Upper lobe of left lung (tissue), 6 donors: ENCODE data around the gene HSPB1. TPM values are rescaled to one million over a fixed set of nuclear protein-coding genes. Genes with fewer than 3 reads are reported as not detected.
A peak's percentile ranks its signal among the peaks of the same experiment; 100 is the strongest.

Source experiments
- ATAC-seq, 2 donors: fragments of 200-7000 bp; cut with Tn5 transposase; one replicate each; pipeline ENCODE4 v1.9.1; 2022; ENCODE audit warnings: mild to moderate bottlenecking in 2 of 2, moderate library complexity in 2 of 2; ENCODE audit not compliant: low FRiP score in 2 of 2
- DNase-seq, 2 donors: peaks; one replicate each; pipeline ENCODE4 v3.0.0-alpha.2; 2019 to 2020
- H3K27ac ChIP-seq, 4 donors: fragments of 200-600 bp; sonication (generic); one replicate each; pipeline ENCODE4 v1.5.1; 2016 to 2019
- H3K27me3 ChIP-seq, 4 donors: fragments of 200-600 bp; sonication (generic); one replicate each; pipeline ENCODE4 v1.5.1; 2017 to 2019
- H3K36me3 ChIP-seq, 4 donors: fragments of 200-600 bp; sonication (generic); one replicate each; pipeline ENCODE4 v1.5.1; 2016 to 2019
- H3K4me1 ChIP-seq, 4 donors: fragments of 200-600 bp; sonication (generic); one replicate each; pipeline ENCODE4 v1.5.1; 2018 to 2019
- H3K4me3 ChIP-seq, 4 donors: fragments of 200-600 bp; sonication (generic); one replicate each; pipeline ENCODE4 v1.5.1; 2017 to 2019; ENCODE audit warnings: mild to moderate bottlenecking in 2 of 4, moderate library complexity in 1 of 4
- H3K9me3 ChIP-seq, 4 donors: fragments of 200-600 bp; sonication (generic); one replicate each; pipeline ENCODE4 v1.5.1; 2018 to 2019
- EP300 ChIP-seq, 4 donors: sonication (generic); formaldehyde crosslinking; IDR thresholded peaks; one replicate each; pipeline ENCODE4 v1.5.1; 2017; ENCODE audit warnings: antibody characterized with exemption in 4 of 4, control low read depth in 2 of 4
- POLR2A ChIP-seq, 4 donors: fragments of 450-650 bp; IDR thresholded peaks; one replicate each; pipeline ENCODE4 v1.5.1; 2016 to 2017; ENCODE audit warnings: antibody characterized with exemption in 4 of 4, mild to moderate bottlenecking in 2 of 4
- POLR2AphosphoS5 ChIP-seq, 2 donors: sonication (generic); formaldehyde crosslinking; IDR thresholded peaks; one replicate each; pipeline ENCODE4 v1.5.1; 2017; ENCODE audit warnings: antibody characterized with exemption in 2 of 2
- WGBS, 2 donors: methylation state at CpG; one replicate each; pipeline ENCODE4 v1.1.5; 2017 to 2018; 5-methylcytosine and 5-hydroxymethylcytosine counted together
- total RNA-seq, 6 donors: library from RNA; depleted of rRNA in 4 of 6; stranded (reverse); fragments of >200 nt in 4 of 6; gene quantifications; one replicate each; pipeline versions ENCODE4 v1.1.0 to v1.2.1, GENCODE V29; 2016 to 2021
- TF ChIP-seq, protein P1 (sequence below), 6 experiments: fragments of 450-650 bp in 4 of 6; fragments of 200-600 bp in 2 of 6; sonication (generic) in 2 of 6; IDR thresholded peaks; one replicate each; pipeline ENCODE4 v1.5.1; 2016 to 2019; ENCODE audit warnings: antibody characterized with exemption in 6 of 6
- donor health status: DM: no; HTN: no; CAD: no; lungs with moderate emphysema.
- donor health status: DM: no; HTN: yes; CAD: no; lungs with severe emphysema.

The HSPB1 gene
- total RNA-seq, 6 donors from 2014 or later = 164 to 703 (median 300) TPM

DNA sequence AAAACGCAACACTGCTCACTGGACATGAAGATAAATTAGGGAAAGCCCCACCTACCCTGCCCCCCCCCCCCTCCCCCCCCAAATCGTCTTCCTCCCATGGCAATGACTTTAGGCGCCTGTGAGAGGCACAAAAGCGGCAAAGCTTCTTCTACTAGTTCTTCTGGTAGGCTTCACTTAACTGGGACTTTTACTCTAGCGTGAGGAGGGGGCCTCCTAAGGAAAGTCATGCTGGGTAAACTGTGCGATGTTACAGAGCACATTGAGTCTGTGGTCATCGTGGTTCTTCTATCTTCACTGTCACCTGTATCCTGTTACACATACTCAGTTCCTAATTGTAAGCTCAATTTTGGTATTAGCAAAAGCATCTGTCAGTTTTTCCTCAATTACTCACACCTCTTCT is 25.1 kb downstream of the HSPB1 start:
- Histone ChIP-seq H3K4me1 (peaks cover 8 to 19% (median 11%) of the 10 kb centered on the region in 4 donors), H3K9me3 (no peaks in the 10 kb centered on the region), H3K36me3 (peaks cover 4 to 62% (median 30%) of the 10 kb centered on the region in 4 donors), H3K4me3 (no peak overlapping the region), H3K27me3 (no peaks in the 10 kb centered on the region), H3K27ac (no peak overlapping the region)
- no peak for ATAC-seq
- DNase-seq = no peak
- 41 to 55% methylated on average over 7 of the region's 7 CpGs for WGBS, 2 donors
- TF ChIP-seq POLR2AphosphoS5 (IDR thresholded peaks at IDR 0.05) = no peak
- no peak for TF ChIP-seq EP300 (IDR thresholded peaks at IDR 0.05)
- no peak for TF ChIP-seq POLR2A (IDR thresholded peaks at IDR 0.05)
- TF ChIP-seq, protein P1, sequence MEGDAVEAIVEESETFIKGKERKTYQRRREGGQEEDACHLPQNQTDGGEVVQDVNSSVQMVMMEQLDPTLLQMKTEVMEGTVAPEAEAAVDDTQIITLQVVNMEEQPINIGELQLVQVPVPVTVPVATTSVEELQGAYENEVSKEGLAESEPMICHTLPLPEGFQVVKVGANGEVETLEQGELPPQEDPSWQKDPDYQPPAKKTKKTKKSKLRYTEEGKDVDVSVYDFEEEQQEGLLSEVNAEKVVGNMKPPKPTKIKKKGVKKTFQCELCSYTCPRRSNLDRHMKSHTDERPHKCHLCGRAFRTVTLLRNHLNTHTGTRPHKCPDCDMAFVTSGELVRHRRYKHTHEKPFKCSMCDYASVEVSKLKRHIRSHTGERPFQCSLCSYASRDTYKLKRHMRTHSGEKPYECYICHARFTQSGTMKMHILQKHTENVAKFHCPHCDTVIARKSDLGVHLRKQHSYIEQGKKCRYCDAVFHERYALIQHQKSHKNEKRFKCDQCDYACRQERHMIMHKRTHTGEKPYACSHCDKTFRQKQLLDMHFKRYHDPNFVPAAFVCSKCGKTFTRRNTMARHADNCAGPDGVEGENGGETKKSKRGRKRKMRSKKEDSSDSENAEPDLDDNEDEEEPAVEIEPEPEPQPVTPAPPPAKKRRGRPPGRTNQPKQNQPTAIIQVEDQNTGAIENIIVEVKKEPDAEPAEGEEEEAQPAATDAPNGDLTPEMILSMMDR (IDR thresholded peaks at IDR 0.05) = no peak

GRCh38 chr7:76328389-76328788 is 25.9 kb downstream of the HSPB1 start:
- H3K4me1 ChIP-seq = peaks cover 15 to 27% (median 18%) of the 10 kb centered on the region in 4 donors
- peaks cover 4 to 62% (median 30%) of the 10 kb centered on the region in 4 donors for H3K36me3 ChIP-seq
- no peaks in the 10 kb centered on the region for H3K27me3 ChIP-seq
- no peak overlapping the region for H3K27ac ChIP-seq
- peak in 1 of 2 donors; percentile 50 for DNase-seq
- H3K9me3 ChIP-seq = no peaks in the 10 kb centered on the region
- ATAC-seq = no peak
- WGBS, 2 donors = 74 to 78% methylated on average over 15 of the region's 15 CpGs
- TF ChIP-seq, protein P1 (IDR thresholded peaks at IDR 0.05) = no peak
- TF ChIP-seq POLR2AphosphoS5 (IDR thresholded peaks at IDR 0.05) (no peak), EP300 (IDR thresholded peaks at IDR 0.05) (no peak), POLR2A (IDR thresholded peaks at IDR 0.05) (no peak)
- H3K4me3 ChIP-seq = no peak overlapping the region

DNA sequence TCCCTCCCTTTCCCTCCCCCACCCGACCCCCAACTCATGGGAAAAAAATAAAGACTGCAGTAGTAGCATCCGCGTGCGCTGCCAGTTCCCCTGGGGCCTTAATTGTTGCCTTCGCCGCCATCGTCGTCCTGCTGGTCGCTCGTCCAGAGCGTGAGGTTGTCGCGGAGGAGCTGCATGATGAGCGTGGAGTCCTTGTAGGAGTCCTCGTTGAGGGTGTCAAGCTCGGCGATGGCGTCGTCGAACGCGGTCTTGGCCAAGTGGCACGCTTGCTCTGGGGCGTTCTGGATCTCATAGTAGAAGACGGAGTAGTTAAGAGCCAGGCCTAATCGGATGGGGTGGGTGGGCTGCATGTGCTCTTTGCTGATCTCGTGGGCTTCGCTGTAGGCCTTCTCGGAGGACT is 27.0 kb downstream of the HSPB1 start:
- no peak overlapping the region for H3K27ac ChIP-seq
- TF ChIP-seq POLR2AphosphoS5 (IDR thresholded peaks at IDR 0.05) (no peak), POLR2A (IDR thresholded peaks at IDR 0.05) (no peak), EP300 (IDR thresholded peaks at IDR 0.05) (no peak)
- TF ChIP-seq, protein P1 (IDR thresholded peaks at IDR 0.05) = no peak
- H3K4me1 ChIP-seq = peaks cover 22 to 34% (median 27%) of the 10 kb centered on the region in 4 donors
- H3K27me3 ChIP-seq = no peaks in the 10 kb centered on the region
- no peaks in the 10 kb centered on the region for H3K9me3 ChIP-seq
- H3K4me3 ChIP-seq = no peak overlapping the region
- no peak for ATAC-seq
- peaks cover 4 to 62% (median 30%) of the 10 kb centered on the region in 4 donors for H3K36me3 ChIP-seq
- peak in 1 of 2 donors; percentile 70 for DNase-seq
- WGBS, 2 donors = 90 to 95% methylated on average over 29 of the region's 29 CpGs

- no peak for ATAC-seq
- peaks cover 4 to 56% (median 28%) of the 10 kb centered on the region in 4 donors for H3K36me3 ChIP-seq
- no peaks in the 10 kb centered on the region for H3K9me3 ChIP-seq
- WGBS, 2 donors = 57 to 73% methylated on average over 4 of the region's 4 CpGs
- no peak overlapping the region for H3K27ac ChIP-seq
- peaks cover 22 to 34% (median 29%) of the 10 kb centered on the region in 4 donors for H3K4me1 ChIP-seq
- no peak overlapping the region for H3K4me3 ChIP-seq
- TF ChIP-seq, protein P1 (IDR thresholded peaks at IDR 0.05) = no peak
- TF ChIP-seq POLR2A (IDR thresholded peaks at IDR 0.05) = no peak
- TF ChIP-seq EP300 (IDR thresholded peaks at IDR 0.05) = no peak
- TF ChIP-seq POLR2AphosphoS5 (IDR thresholded peaks at IDR 0.05) = no peak
- no peaks in the 10 kb centered on the region for H3K27me3 ChIP-seq
- DNase-seq = no peak
Measured at GRCh38 chr7:76330261-76330660, 27.8 kb downstream of the HSPB1 start.

DNA sequence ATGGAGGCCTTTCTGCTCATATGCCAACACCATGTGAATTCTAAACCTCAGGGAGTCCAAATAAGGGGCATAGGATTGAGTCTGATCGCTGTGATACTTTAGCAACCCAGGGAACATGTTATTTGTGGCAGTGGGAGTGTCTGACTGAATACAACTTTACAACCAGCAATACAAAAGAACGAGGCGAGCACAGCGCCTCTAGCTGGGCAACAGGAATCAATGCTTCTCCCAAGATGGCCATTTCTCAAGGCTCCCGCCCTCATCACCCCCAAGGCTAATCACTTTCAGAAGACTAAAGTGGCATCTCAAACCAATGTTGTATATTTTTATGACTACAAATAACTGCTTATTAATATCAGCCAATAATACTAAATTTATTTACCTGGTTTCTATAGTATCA is 28.2 kb downstream of the HSPB1 start:
- 74 to 78% methylated on average over 5 of the region's 5 CpGs for WGBS, 2 donors
- H3K4me3 ChIP-seq = no peak overlapping the region
- no peaks in the 10 kb centered on the region for H3K27me3 ChIP-seq
- no peak for TF ChIP-seq EP300 (IDR thresholded peaks at IDR 0.05)
- TF ChIP-seq, protein P1 (IDR thresholded peaks at IDR 0.05) = no peak
- no peak for TF ChIP-seq POLR2A (IDR thresholded peaks at IDR 0.05)
- no peak for TF ChIP-seq POLR2AphosphoS5 (IDR thresholded peaks at IDR 0.05)
- DNase-seq (no peak), ATAC-seq (no peak)
- no peak overlapping the region for H3K27ac ChIP-seq
- H3K4me1 ChIP-seq = peaks cover 22 to 36% (median 30%) of the 10 kb centered on the region in 4 donors
- no peaks in the 10 kb centered on the region for H3K9me3 ChIP-seq
- H3K36me3 ChIP-seq = peaks cover 4 to 52% (median 26%) of the 10 kb centered on the region in 4 donors
